CD14-positive monocyte (primary cell): ENCODE results near the gene GTF2H4. TPM values are rescaled to one million over a fixed set of nuclear protein-coding genes. Genes with fewer than 3 reads are reported as not detected.

Source experiments
- DNase-seq, 3 donors: peaks; one replicate each; pipeline ENCODE4 v3.0.0-alpha.2; 2011 to 2022
- H2AFZ ChIP-seq: 2 replicates; pipeline ENCODE4 v1.6.0; 2012; ENCODE audit warnings: mild to moderate bottlenecking, low read depth, low read length, inconsistent platforms; ENCODE audit not compliant: insufficient read depth, poor library complexity, severe bottlenecking
- H3K27ac ChIP-seq, 2 donors: 1 replicate in 1 of 2; 2 replicates in 1 of 2; pipeline ENCODE4 v1.5.1; 2012 to 2013; ENCODE audit warnings: low read length in 2 of 2, control low read depth in 1 of 2, inconsistent platforms in 1 of 2, low read depth in 1 of 2, mild to moderate bottlenecking in 1 of 2
- H3K27me3 ChIP-seq, 2 donors: one replicate each; pipeline versions ENCODE4 v1.6.0 to v1.6.1; 2011 to 2013; ENCODE audit warnings: low read length in 2 of 2; ENCODE audit not compliant: control insufficient read depth in 2 of 2, insufficient read depth in 2 of 2
- H3K36me3 ChIP-seq, 2 donors: replicated peaks in 1 of 2; 1 replicate in 1 of 2; 2 replicates in 1 of 2; pipeline versions ENCODE4 v1.5.1 to v1.6.1; 2012 to 2013; ENCODE audit warnings: low read length in 2 of 2, control low read depth in 1 of 2, inconsistent platforms in 1 of 2, mild to moderate bottlenecking in 1 of 2; ENCODE audit not compliant: insufficient read depth in 2 of 2, control insufficient read depth in 1 of 2
- H3K4me1 ChIP-seq, 2 donors: 1 replicate in 1 of 2; 2 replicates in 1 of 2; pipeline versions ENCODE4 v1.5.1 to v1.6.1; 2012 to 2013; ENCODE audit warnings: low read length in 2 of 2, control low read depth in 1 of 2, inconsistent platforms in 1 of 2, mild to moderate bottlenecking in 1 of 2, moderate library complexity in 1 of 2; ENCODE audit not compliant: insufficient read depth in 2 of 2, control insufficient read depth in 1 of 2
- H3K4me2 ChIP-seq: replicated peaks from 2 replicates; pipeline ENCODE3; 2012; ENCODE audit warnings: low read length, moderate library complexity, mild to moderate bottlenecking; ENCODE audit not compliant: poor library complexity, severe bottlenecking; ENCODE audit errors: extremely low read depth
- H3K4me3 ChIP-seq, 3 experiments: fragments of 200-600 bp in 1 of 3; sonication (generic) in 1 of 3; replicated peaks in 1 of 3; 1 replicate in 2 of 3; 2 replicates in 1 of 3; pipeline ENCODE4 v1.5.1; 2011 to 2013; ENCODE audit warnings: low read length in 3 of 3, mild to moderate bottlenecking in 3 of 3, control low read depth in 2 of 3, low read depth in 2 of 3, inconsistent platforms in 1 of 3, moderate library complexity in 1 of 3
- H3K79me2 ChIP-seq: 2 replicates; pipeline ENCODE4 v1.6.0; 2012; ENCODE audit warnings: mild to moderate bottlenecking, control low read depth, inconsistent platforms, low read length, moderate library complexity; ENCODE audit not compliant: insufficient read depth
- H3K9ac ChIP-seq: 2 replicates; pipeline ENCODE4 v1.6.0; 2017; ENCODE audit warnings: low read length, mild to moderate bottlenecking; ENCODE audit not compliant: insufficient read depth, poor library complexity, severe bottlenecking
- H3K9me3 ChIP-seq, 2 donors: replicated peaks in 1 of 2; 1 replicate in 1 of 2; 2 replicates in 1 of 2; pipeline versions ENCODE4 v1.5.1 to v1.6.1; 2012 to 2013; ENCODE audit warnings: low read length in 2 of 2, control low read depth in 1 of 2; ENCODE audit not compliant: control insufficient read depth in 1 of 2, insufficient read depth in 1 of 2
- H4K20me1 ChIP-seq: 2 replicates; pipeline ENCODE4 v1.6.0; 2012; ENCODE audit warnings: mild to moderate bottlenecking, low read length, control low read depth, moderate library complexity; ENCODE audit not compliant: insufficient read depth
- H3K27ac Mint-ChIP-seq, 7 donors: one replicate each; pipeline ENCODE4 v1.8.0; 2020; ENCODE audit warnings: mild to moderate bottlenecking in 7 of 7, mixed read lengths in 7 of 7, moderate library complexity in 6 of 7, inconsistent platforms in 2 of 7
- H3K27me3 Mint-ChIP-seq, 3 donors: one replicate each; pipeline ENCODE4 v1.8.0; 2021 to 2022; ENCODE audit warnings: low read depth in 3 of 3, mild to moderate bottlenecking in 3 of 3, mixed read lengths in 3 of 3, moderate library complexity in 3 of 3, inconsistent platforms in 1 of 3
- H3K36me3 Mint-ChIP-seq, 2 donors: one replicate each; pipeline ENCODE4 v1.8.0; 2020; ENCODE audit warnings: mixed read lengths in 2 of 2, inconsistent platforms in 1 of 2, mild to moderate bottlenecking in 1 of 2
- H3K4me1 Mint-ChIP-seq: one replicate; pipeline ENCODE4 v1.8.0; 2020; ENCODE audit warnings: mild to moderate bottlenecking, mixed read lengths
- H3K4me3 Mint-ChIP-seq, 2 donors: one replicate each; pipeline ENCODE4 v1.8.0; 2020; ENCODE audit warnings: mild to moderate bottlenecking in 2 of 2, mixed read lengths in 2 of 2, moderate library complexity in 1 of 2
- H3K9me3 Mint-ChIP-seq, 7 donors: one replicate each; pipeline ENCODE4 v1.8.0; 2020 to 2022; ENCODE audit warnings: mixed read lengths in 7 of 7, mild to moderate bottlenecking in 6 of 7, moderate library complexity in 6 of 7, inconsistent platforms in 2 of 7
- CTCF ChIP-seq: fragments of 200-600 bp; IDR thresholded peaks from one replicate; pipeline ENCODE4 v1.8.0; 2022; ENCODE audit warnings: antibody characterized with exemption, mild to moderate bottlenecking
- WGBS: methylation state at CpG from one replicate; pipeline ENCODE4 v1.1.5; 2013; ENCODE audit warnings: missing lambda C conversion rate; ENCODE audit not compliant: insufficient coverage; 5-methylcytosine and 5-hydroxymethylcytosine counted together
- intact Hi-C, 2 donors: fragments of 100-400 bp; cut with micrococcal nuclease; formaldehyde crosslinking; loops; one replicate each; pipeline versions ENCODE4 v1.15.0 to v1.15.1; 2023
- polyA plus RNA-seq, 3 donors: library from polyadenylated mRNA; depleted of rRNA in 1 of 3; unstranded in 2 of 3; stranded (reverse) in 1 of 3; fragments of 300-500 nt in 2 of 3; fragments of >200 nt in 1 of 3; fragmentation: Illumina TruSeq in 2 of 3; gene quantifications; 1 replicate in 2 of 3; 2 replicates in 1 of 3; pipeline ENCODE4 v1.2.3, GENCODE V29; 2012 to 2021

GTF2H4 gene
- polyA plus RNA-seq, 3 donors = 3.6 to 14.5 (median 6.0) TPM

GRCh38 chr6:30879684-30880427 lies 28.2 kb upstream of the GTF2H4 start:
- Mint-ChIP-seq H3K9me3 (peaks cover 0 to 5% (median 0%) of the 10 kb centered on the region in 7 donors), H3K27ac (no peak overlapping the region), H3K4me3 (no peak overlapping the region), H3K27me3 (peaks cover 23 to 37% (median 24%) of the 10 kb centered on the region in 3 donors), H3K4me1 (peaks cover 18% of the 10 kb centered on the region), H3K36me3 (peaks cover 0 to 2% of the 10 kb centered on the region in 2 donors)
- Histone ChIP-seq H2AFZ (no peak overlapping the region), H3K27ac (no peak overlapping the region), H4K20me1 (no peaks in the 10 kb centered on the region), H3K79me2 (no peaks in the 10 kb centered on the region), H3K9ac (no peak overlapping the region), H3K9me3 (no peaks in the 10 kb centered on the region), H3K27me3 (peaks cover 0 to 33% of the 10 kb centered on the region in 2 donors), H3K4me1 (peaks cover 14 to 16% of the 10 kb centered on the region in 2 donors), H3K36me3 (no peaks in the 10 kb centered on the region), H3K4me3 (no peak overlapping the region), H3K4me2 (no peak overlapping the region)
- no peak for DNase-seq
- 82% methylated on average over 6 of the region's 8 CpGs for WGBS
- TF ChIP-seq CTCF = no peak
- intact Hi-C loops = loop anchor here (5.0 to 10.0 kb wide), 4 partner anchors 38 to 203 kb away; no protein-coding TSS in a partner anchor

GRCh38 chr6:30880698-30881252 lies 27.2 kb upstream of the GTF2H4 start:
- Histone ChIP-seq H3K9me3 (no peaks in the 10 kb centered on the region), H3K9ac (no peak overlapping the region), H2AFZ (no peak overlapping the region), H3K4me2 (no peak overlapping the region), H3K27ac (no peak overlapping the region), H3K27me3 (peaks cover 4 to 42% of the 10 kb centered on the region in 2 donors), H3K79me2 (no peaks in the 10 kb centered on the region), H4K20me1 (no peaks in the 10 kb centered on the region), H3K36me3 (no peaks in the 10 kb centered on the region), H3K4me1 (peaks cover 19 to 20% of the 10 kb centered on the region in 2 donors), H3K4me3 (no peak overlapping the region)
- Mint-ChIP-seq H3K9me3 (peaks cover 0 to 5% (median 0%) of the 10 kb centered on the region in 7 donors), H3K27ac (no peak overlapping the region), H3K36me3 (peaks cover 0 to 5% of the 10 kb centered on the region in 2 donors), H3K4me3 (no peak overlapping the region), H3K27me3 (peaks cover 32 to 46% (median 33%) of the 10 kb centered on the region in 3 donors), H3K4me1 (peaks cover 28% of the 10 kb centered on the region)
- intact Hi-C loops = loop anchor here in 1 of 2 donors (5.0 kb wide), 1 partner anchor 38 kb away; no protein-coding TSS in a partner anchor
- TF ChIP-seq CTCF = no peak
- DNase-seq = no peak
- 91% methylated on average over 15 of the region's 16 CpGs for WGBS
